Tibial nerve (tissue), 4 donors: ENCODE results near the gene BAIAP2.

Source experiments
- EP300 ChIP-seq, 2 donors: sonication (generic); formaldehyde crosslinking; IDR thresholded peaks; one replicate each; pipeline ENCODE4 v1.6.1; 2017; ENCODE audit warnings: antibody characterized with exemption in 2 of 2, mild to moderate bottlenecking in 1 of 2
- TF ChIP-seq, protein P1 (sequence below), 5 experiments: fragments of 200-600 bp in 3 of 5; fragments of 450-650 bp in 2 of 5; sonication (generic) in 3 of 5; IDR thresholded peaks; one replicate each; pipeline ENCODE4 v1.5.1; 2016 to 2019; ENCODE audit warnings: antibody characterized with exemption in 5 of 5, mild to moderate bottlenecking in 3 of 5, moderate library complexity in 2 of 5

DNA sequence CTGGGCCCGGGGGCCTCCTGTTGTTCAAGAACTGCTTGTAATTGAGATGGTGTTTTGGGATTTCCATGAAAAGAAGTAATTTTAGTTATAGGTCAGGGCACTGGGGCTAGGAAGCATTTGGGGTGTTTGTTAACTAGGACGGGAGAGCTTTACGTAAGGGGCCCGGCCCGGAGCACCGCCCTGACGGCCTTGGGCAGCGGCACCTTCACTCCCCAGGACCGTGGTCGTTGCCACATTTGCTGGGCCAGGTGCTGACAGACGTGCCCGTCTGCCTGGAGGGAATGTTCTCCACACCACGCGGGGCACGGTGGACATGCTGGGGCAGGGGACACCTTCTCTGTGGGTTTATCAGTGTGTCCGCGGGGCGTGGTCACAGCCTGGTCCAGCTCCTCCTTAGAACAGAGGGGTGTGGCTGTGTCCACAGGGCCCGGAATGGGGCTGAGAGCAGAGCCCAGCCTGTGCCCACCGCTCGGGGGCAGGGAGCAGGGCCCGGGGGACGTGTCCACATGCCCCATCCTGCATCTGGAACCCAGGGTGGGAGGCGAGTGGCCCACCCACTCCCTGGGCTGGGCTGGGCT, 57.7 kb downstream of the BAIAP2 start:
- TF ChIP-seq, protein P1, sequence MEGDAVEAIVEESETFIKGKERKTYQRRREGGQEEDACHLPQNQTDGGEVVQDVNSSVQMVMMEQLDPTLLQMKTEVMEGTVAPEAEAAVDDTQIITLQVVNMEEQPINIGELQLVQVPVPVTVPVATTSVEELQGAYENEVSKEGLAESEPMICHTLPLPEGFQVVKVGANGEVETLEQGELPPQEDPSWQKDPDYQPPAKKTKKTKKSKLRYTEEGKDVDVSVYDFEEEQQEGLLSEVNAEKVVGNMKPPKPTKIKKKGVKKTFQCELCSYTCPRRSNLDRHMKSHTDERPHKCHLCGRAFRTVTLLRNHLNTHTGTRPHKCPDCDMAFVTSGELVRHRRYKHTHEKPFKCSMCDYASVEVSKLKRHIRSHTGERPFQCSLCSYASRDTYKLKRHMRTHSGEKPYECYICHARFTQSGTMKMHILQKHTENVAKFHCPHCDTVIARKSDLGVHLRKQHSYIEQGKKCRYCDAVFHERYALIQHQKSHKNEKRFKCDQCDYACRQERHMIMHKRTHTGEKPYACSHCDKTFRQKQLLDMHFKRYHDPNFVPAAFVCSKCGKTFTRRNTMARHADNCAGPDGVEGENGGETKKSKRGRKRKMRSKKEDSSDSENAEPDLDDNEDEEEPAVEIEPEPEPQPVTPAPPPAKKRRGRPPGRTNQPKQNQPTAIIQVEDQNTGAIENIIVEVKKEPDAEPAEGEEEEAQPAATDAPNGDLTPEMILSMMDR (IDR thresholded peaks at IDR 0.05) = no peak
- TF ChIP-seq EP300 (IDR thresholded peaks at IDR 0.05) = no peak
